Fibroblast of pulmonary artery (primary cell): ENCODE data around the gene ANLN.
A peak's percentile ranks its signal among the peaks of the same experiment; 100 is the strongest.

ENCODE experiments used
- DNase-seq: peaks from one replicate; pipeline ENCODE4 v3.0.0-alpha.2; 2010; ENCODE audit warnings: low read depth
- H3K4me3 ChIP-seq: replicated peaks from 2 replicates; pipeline ENCODE4 v1.5.1; 2011; ENCODE audit warnings: low read depth, mild to moderate bottlenecking, control low read depth, low read length, moderate library complexity
- CTCF ChIP-seq: IDR thresholded peaks from 2 replicates; pipeline ENCODE4 v1.5.1; 2011; ENCODE audit warnings: mild to moderate bottlenecking, control low read depth, low read length, inconsistent platforms; ENCODE audit errors: missing control alignments

ANLN gene

GRCh38 chr7:36389371-36390198 is at the start of gene ANLN:
ANLN (plus strand) TSS chr7:36389862; CDS start chr7:36390027, 165 bp downstream.
- peak; percentile 96 for DNase-seq
- no peak for TF ChIP-seq CTCF
- H3K4me3 ChIP-seq = peak within 1 kb of the TSS; percentile 64

GRCh38 chr7:36343548-36343947 is 46.1 kb upstream of the ANLN start:
- no peak for DNase-seq
- no peak overlapping the region for H3K4me3 ChIP-seq
- TF ChIP-seq CTCF = no peak

GRCh38 chr7:36344622-36345021 is 45.0 kb upstream of the ANLN start:
- no peak for TF ChIP-seq CTCF
- DNase-seq = no peak

GRCh38 chr7:36346260-36346831 is 43.3 kb upstream of the ANLN start:
- no peak for DNase-seq
- no peak for TF ChIP-seq CTCF
- H3K4me3 ChIP-seq = no peak overlapping the region

More at GRCh38 chr7:36344622-36345021, 45.0 kb upstream of the ANLN start:
- no peak overlapping the region for H3K4me3 ChIP-seq

GRCh38 chr7:36348256-36348655 is 41.4 kb upstream of the ANLN start:
- peak; percentile 35 for DNase-seq
- no peak overlapping the region for H3K4me3 ChIP-seq
- no peak for TF ChIP-seq CTCF

GRCh38 chr7:36348771-36349170 is 40.9 kb upstream of the ANLN start:
- no peak overlapping the region for H3K4me3 ChIP-seq
- DNase-seq = no peak

More at GRCh38 chr7:36348771-36349170, 40.9 kb upstream of the ANLN start:
- no peak for TF ChIP-seq CTCF
